Stimulated activated CD4-positive, alpha-beta T cell treated with anti-CD3 and anti-CD28 coated beads, Interleukin-2, amount 100 ng/mL, for 4 hours (primary cell): Measurements from ENCODE around the gene EARS2.

Experiments used
- DNase-seq: peaks from one replicate; pipeline ENCODE4 v3.0.0-alpha.2; 2020; ENCODE audit warnings: low read depth

The EARS2 gene

DNA sequence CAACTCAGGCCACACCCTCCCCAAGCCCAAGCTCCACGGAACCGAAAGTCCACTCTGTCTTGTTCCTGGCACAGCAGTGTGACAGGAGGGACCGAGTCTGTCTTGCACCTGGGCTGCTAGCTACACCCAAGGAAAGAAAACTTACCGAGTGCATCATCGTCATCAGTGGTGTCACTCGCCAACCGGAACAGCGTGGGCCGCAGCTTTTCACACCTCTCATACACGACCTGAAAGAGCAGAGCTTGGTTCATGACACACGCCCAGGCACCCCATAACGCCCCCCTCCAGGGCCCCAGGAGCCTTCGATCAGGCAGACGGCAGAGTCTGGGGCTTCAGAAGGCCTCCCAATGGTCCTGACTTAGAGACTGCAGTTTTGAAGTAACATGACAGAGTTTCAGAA is 74.4 kb downstream of the EARS2 start:
- DNase-seq: no peak

DNA sequence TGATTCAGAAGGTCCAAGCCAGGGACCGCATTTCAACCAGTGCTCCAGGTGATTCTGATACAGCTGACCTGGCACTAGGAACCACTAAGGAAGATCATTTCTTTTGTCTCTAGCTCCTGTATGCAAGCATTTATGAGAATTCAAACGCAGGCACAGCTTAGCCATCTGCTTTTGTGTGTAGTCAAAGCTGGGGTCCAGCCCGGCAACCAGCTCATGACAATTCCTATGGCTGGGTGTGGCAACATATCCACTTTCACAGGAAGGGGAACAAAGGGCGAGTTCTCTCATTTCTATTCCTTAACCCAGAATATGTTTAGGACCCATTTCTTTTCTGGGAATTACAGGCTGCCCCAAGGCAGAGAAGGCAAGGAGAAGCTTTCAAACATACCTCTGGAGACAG is 76.9 kb downstream of the EARS2 start:
- no peak for DNase-seq

DNA sequence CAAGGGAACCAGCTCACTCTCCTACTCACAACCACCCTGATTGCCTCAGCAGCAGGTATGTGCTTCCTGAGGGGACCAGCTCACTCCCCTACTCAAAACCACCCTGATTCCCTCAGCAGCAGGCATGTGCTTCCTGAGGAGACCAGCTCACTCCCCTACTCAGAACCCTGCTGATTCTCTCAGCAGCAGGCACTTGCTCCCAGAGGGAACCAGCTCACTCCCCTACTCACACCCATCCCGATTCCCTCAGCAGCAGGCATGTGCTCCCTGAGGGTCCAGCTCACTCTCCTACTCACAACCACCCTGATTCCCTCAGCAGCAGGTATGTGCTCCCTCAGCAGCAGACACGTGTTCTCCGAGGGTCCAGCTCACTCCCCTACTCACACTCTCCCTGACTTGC is 78.0 kb downstream of the EARS2 start:
- no peak for DNase-seq

DNA sequence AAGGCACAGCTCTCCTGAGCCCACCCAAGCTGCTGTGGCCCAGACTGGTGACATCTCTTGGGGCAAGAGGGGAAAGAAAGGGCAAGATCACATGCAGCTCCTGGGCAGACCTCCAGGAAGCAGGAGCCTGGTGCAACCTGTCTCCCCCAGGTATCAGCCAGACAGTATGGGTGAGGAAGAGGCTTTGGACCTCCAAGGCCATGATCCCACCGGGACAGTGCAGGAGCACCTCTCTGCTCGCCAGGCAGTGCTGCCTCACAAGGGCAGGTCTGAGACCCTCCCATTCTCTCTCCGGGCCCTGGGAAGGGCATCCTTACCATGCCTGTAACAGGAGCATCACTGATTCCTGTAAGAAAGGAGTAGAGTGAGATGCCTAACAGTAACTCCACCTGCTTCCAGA is 78.6 kb downstream of the EARS2 start:
- no peak for DNase-seq

DNA sequence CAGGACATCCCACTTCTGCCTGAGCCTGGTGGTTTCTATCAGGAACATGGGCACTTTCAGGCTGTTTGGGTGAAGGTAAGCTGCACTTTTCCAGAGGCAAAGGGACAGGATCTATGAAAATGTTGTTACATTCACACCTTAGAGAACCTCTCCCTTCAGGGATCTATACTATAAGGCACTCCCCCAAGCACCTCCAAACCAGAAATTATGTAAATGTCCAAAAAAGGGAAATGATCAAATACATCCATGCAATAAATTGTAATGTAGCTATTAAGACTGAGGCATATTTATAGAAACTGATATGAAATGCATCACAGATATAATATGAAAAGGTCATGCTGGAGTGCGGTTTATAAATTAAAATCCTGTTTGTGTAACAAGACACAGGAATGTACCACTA is 80.9 kb downstream of the EARS2 start:
- DNase-seq: no peak
